ENCODE measurements around the gene EDA. TPM values are rescaled to one million over a fixed set of nuclear protein-coding genes. Genes with fewer than 3 reads are reported as not detected.
"Not testable (repeated sequence)": the region's sequence is repeated elsewhere in the genome, so short reads cannot be mapped to it uniquely, and the experiment has no call there.

Gene EDA
- total RNA-seq, 2 experiments from 2014 or later, result 0.71 to 0.97 TPM

DNA sequence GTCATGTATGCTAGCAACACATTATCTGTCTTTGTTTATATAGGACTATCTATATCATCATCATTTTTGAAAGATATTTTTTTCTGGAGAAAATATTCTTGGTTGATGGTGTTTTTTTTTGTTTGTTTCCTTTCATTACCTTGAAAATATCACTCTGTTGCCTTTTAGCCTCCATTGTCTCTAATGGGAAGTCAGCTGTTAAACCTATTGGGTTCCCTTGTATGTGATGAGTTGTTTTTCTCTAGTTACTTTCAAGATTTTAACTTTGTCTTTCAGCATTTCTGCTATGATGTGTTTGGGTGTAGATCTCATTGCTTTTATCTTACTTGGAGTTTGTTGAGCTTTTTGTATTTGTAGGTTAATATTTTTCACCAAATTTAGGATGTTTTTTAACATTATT is 124.4 kb downstream of the EDA start:
- ChIA-PET CTCF (no interaction called here), POLR2A (no interaction called here)

DNA sequence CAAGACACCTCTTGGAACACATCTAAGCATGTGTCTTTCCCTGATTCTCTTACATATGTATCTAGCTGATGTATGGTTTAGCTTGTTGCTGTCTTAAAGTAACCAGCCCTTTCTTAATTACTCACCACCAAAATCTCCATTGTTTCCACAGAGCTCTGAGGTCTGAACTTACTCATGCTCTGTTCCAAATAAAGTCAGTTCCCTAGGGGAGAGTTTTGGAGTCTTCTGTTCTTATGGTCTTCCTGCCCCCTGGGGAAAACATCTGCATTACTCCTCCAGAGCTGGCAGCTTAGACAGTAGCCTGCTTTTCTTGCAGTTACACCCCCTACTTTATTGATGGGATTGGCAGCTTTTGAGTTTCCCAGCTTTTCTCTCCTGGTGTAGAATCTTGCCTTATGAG is 125.8 kb downstream of the EDA start:
- ChIA-PET POLR2A (no interaction called here), CTCF (no interaction called here)

DNA sequence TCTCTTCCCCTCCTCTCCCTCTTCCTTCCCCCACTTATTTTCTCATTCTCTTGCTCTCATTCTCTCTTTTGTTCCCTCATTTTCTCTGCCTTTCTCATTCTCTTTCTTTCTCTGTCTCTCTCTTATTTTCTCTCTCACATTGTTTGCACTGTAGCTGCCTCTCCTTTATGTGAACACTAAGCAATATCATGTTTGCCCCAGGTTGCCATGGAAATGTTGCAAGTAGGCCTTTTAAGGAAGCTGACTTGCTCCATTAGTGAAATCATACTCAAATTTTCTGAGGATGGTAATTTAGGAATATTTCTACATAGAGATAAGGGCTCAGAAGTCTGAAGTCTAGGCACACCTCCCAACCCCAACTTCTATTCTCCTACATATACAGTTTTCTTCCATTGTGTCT is 130.1 kb downstream of the EDA start:
- ChIA-PET CTCF (no interaction called here), POLR2A (no interaction called here)

DNA sequence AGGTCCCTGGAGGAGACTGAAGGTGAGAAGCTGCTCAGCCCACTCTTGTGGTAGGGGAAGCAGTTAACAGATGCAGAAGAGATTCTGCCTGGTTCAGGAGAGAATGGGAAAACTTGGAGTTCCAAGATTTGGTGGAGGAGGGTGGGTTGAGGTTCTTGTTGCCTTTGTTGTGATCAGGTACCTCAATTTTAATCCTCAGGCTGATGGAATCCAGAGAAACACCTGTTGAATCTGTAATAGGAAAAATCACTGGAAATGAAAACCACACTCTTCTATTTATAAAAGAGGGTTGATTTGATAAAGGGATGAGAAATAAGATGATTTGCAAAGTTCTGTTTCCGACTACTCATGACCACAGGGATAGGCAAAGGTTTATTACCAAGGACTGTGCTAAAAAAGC is 132.1 kb downstream of the EDA start:
- CTCF ChIA-PET, result no interaction called here

DNA sequence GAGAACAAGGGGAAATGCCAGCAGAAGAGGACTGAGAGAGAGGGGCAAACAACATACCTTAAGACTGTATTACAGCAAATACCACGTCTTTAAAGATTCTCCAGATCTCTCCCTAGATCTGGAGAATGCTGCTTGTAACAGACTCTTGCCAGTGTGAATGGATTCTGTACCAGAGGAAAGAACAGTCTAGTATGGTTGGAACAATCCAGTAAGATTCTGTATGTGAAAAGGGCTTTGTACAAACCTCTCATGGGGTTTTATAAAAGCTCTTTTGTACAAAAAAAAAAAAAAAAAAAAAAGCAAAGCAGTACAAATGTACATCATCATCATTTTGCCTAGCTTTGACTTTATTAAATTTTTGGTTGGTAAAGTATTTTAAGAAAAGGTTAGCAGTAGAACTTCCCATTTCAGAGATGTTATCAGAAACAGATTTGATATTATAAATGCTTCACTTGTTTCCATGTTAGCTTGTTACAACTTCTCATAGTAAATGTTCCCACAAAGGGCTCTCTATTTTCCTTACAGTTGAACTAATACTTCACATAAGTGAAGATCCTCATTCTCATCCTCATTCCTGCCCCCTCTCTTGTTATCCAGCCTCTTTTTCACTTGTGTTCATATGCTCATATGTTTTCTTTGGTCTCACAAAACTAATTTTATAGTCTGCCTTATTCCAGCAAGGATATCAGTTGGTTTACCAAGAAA is 144.2 kb downstream of the EDA start:
- CTCF ChIA-PET, result no interaction called here
- POLR2A ChIA-PET, result no interaction called here

More for the DNA sequence above, 132.1 kb downstream of the EDA start:
- POLR2A ChIA-PET, result no interaction called here

DNA sequence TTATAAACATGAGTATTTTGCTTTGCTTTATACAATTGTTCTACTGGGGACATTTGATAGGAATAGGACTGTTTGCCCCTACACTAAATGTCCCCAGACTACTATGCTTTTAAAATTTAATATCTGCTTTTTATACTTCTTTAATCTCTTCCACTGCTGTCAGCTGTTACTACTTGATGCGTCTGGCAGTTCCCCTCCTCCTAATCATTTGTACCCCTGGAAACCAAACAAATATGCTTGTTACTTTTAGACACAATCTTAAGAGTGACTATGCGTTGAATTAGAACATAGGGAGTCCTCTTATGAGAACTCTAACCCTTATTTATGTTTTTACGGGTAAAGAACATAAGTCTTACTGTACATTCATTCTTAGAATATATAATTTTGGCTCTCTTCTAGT is 145.7 kb downstream of the EDA start:
- ChIA-PET CTCF (no interaction called here), POLR2A (no interaction called here)

DNA sequence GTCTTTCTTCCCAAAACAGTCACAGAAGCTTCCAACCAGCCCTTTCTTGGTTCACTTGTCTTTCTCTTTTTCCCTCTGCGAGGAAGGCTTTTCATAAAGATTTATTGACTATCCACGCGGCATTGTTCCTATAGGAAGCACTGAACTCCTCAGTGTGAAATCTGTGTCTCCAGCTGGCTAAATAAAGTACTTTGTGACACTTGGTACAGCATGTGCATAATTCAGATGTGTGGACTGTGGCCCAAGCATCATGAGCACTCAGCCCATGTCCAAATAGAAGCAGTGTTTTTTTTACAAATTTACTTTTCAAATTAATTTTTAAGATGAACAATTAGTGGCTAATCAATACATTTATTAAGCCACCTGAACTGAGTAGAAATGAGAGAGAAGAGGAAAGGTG is 146.4 kb downstream of the EDA start:
- ChIA-PET POLR2A (no interaction called here), CTCF (no interaction called here)

DNA sequence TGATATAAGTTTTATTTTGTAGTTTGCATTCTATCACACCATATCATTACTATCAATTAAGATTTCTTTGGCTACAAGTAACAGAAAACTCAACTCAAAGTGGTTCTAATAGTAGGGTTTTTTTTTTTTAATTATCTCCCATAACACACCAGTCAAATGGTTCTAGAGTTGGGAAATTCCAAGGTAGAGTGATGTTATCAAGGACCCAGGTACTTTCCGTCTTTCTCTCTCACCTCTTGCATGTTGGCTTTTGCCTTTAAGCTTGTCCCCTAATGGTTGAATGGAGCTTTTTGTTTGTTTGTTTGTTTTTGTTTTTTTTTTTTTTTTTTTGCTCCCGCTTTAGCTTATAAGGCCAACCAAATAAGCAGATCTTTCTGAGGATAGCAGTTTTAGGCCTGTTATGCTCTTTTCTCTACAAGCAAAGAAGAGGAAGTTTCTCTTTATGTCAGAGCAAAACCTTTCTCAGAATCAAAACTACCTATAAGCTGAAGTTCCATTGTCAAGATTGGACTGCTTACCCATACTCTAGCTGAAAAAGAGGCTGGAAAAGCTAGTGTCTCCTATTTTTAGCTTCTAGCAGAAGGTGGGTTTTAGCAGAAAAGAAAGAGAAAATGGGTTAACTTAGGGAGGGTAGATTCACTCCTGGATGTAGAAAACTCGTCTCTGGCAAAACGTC is 177.5 kb downstream of the EDA start:
- CTCF ChIA-PET, result no interaction called here

DNA sequence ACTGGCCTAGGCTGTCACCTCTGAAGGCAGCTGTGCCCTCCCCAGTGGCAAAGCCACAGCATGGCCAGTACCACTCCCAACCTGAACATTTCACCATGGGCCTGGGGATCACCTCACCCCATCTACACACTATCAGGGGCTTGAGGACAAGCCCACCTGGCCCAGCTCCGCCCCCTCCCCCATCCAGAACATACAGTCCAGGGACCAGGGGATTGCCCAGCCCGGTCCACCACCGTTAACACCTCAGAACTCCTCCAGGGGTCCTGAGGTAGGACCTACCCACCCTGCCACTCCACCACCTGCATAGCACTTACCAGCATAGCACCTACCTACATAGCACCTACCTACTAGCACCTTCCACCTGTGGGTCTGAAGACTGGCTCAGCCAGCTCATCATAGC is 179.8 kb downstream of the EDA start:
- CTCF ChIA-PET, result no interaction called here
- POLR2A ChIA-PET, result no interaction called here

More for the DNA sequence above, 177.5 kb downstream of the EDA start:
- POLR2A ChIA-PET, result no interaction called here

DNA sequence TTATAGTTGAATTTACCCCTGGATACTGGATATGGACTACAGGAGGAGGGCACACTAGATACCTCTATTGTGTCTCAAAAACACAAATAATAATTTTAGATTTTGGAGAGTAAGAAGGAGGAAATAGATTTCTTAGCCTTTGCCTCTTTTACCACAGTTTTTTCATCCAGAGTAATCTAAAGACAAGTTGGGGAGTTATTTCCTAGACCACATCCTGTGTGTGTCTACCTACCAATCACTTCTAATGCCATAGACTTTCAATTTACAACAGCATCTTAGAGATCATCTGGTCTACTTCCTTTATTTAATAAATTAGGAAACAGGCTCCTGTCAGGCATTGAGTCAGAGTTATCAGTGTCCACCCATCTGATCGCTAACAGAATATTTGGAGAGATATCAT is 191.5 kb downstream of the EDA start:
- ChIA-PET CTCF (no interaction called here), POLR2A (no interaction called here)

DNA sequence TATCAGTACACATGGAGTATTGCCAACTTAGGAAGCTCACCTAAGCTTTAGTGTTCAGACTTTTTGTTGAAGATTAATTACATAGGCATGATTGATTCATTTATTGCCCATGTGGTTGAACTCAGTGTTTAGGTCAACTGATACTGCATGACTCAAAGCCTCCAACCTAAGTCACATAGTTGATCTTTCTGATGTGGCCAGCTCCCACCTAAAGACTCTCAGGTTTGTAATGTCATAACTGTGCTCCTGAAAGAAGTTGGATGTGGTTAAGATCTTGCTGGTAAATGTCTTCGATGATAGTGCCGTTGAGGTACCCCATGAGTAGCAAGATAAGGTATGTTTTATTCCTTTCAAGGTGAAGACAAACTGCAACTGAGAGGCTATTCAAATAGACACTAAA is 192.5 kb downstream of the EDA start:
- POLR2A ChIA-PET, result no interaction called here

DNA sequence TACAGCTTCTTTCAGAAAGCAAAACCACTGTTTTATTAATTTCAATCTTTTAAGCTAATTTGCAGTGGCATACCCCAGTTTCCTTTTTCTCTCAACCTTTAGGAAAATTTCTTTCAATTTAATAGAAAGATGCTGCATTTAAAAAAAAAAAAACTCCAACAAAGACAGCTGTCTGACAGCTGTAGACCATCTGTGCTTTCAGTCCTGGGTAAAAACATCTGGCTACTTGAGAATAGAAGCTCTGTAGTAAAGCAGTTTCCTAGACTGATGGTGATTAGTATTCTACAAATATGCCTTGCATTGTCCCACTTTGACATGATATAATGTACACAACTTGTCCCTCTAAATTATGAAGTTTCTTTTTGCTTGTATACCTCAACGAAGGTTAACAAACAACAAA is 197.8 kb downstream of the EDA start:
- ChIA-PET CTCF (no interaction called here), POLR2A (no interaction called here)

More for the DNA sequence above, 192.5 kb downstream of the EDA start:
- CTCF ChIA-PET, result no interaction called here

DNA sequence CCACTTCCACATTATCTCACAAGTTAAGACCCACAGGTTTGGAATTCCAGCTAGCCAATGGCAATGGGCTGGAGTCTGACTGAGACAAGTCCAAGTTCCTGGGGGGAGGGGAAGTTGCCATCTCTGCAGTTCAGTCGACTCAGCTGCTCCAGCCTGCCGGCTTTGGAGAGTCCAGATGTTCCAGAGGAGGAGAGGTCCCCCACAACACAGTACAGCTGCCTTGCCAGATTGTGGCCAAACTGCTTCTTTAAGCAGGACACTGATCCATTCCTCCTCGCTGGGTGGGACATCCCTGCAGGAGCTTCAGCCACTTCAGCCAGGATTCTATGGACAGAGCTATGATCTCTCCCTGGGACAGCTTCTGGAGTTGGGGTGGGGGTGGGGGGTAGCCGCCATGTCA is 199.2 kb downstream of the EDA start:
- POLR2A ChIA-PET, result no interaction called here
- CTCF ChIA-PET, result no interaction called here

DNA sequence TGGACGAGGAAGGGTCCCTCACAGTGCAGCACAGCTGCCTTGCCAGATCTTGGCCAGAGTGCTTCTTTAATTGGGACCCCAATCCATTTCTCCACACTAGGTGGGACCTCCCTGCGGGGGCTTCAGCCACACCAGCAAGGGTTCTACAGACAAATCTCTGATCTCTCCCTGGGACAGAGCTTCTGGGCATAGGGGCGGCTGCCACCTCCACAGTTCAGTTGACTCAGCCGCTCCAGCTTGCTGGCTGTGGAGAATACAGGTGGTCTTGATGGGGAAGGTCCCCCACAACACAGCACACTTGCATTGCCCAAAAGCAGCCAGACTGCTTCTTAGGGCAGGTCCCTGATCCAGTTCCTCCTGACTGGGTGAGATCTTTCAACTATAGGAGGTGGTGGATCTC is 199.6 kb downstream of the EDA start:
- ChIA-PET POLR2A (no interaction called here), CTCF (no interaction called here)

DNA sequence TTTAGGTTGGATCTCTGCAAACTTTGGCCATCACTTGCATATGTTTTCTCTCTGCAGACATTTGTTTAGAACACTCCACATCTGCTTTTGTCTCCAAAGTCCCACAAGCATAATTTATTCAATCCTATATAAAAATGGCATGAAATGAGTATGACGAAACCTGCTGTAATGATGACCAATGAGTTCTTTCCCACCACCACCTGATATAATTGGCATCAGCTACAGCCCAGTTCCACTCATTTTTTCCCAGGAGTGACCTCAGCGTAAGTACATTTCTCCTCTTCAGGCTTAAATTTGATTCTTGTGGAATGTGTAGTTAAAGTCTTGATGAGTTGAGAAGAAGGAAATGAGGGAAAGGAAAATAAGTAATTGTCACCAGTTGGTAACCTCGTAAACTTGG is 228.7 kb downstream of the EDA start:
- ChIA-PET CTCF (no interaction called here), POLR2A (no interaction called here)

DNA sequence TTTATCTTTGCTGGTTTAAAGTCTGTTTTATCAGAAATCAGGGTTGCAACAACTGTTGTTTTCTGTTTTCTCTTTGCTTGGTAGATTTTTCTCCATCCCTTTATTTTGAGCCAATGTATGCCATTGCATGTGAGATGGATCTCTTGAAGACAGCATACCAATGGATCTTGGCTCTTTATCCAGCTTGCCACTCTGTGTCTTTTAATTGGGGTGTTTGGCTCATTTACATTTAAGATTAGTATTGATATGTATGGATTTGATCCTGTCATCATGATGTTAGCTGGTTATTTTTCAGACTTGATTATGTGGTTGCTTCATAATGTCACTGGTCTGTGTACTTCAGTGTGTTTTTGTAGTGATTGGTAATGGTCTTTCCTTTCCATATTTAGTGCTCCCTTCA is 244.1 kb downstream of the EDA start:
- POLR2A ChIA-PET, CTCF ChIA-PET: not testable (repeated sequence)

DNA sequence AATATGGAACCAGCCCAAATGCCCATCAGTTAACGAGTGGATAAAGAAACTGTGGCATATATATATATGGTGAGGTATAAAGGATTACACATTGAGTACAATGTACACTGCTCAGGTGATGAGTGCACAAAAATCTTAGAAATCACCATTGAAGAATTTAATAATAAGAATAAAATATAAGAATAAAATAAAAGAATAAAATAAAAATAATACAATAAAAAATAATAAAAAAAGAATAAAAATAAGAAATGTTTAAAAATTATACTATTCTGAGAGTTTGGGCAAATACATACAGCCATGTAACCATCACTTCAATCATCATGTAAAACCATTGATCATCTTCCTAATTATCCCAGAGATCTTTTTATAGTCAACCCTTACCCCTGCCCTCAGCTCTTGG is 260.3 kb downstream of the EDA start:
- ChIA-PET POLR2A (no interaction called here), CTCF (no interaction called here)

DNA sequence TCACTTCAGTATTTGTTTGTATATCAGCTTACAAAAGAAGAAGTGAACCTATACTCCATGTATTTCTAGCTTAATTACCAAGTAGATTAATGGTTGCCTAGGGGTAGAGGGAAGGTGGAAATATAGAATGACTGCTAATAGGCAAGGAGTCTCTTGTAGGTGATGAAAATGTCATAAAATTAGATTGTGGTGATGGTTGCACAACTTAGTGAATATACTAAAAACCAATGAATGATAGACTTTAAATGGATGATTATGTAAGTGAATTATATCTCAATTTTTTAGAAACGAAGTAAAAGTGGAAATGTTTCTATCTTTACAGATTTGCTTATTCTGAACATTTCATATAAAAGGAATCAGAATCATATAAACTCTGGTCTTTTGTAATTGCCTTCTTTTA is 268.3 kb downstream of the EDA start:
- POLR2A ChIA-PET, result no interaction called here
- CTCF ChIA-PET, result no interaction called here

DNA sequence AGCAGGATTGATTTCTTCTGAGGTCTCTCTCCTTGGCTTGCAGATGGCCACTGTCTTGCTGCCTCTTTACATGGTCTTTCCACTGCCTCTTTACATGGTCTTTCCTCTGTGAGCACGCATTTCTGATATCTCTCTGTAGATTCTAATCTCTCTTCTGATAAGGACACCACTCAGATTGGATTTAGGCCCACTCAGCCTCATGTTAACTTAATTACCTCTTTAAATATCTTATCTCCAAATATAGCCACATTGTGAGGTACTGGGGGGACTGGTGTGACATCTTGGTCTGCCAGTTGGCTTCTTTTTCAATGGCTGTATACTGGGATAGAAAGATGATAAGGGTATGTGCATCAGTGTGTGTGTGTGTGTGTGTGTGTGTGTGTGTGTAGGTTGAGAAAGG is 280.1 kb downstream of the EDA start:
- ChIA-PET POLR2A (no interaction called here), CTCF (no interaction called here)

DNA sequence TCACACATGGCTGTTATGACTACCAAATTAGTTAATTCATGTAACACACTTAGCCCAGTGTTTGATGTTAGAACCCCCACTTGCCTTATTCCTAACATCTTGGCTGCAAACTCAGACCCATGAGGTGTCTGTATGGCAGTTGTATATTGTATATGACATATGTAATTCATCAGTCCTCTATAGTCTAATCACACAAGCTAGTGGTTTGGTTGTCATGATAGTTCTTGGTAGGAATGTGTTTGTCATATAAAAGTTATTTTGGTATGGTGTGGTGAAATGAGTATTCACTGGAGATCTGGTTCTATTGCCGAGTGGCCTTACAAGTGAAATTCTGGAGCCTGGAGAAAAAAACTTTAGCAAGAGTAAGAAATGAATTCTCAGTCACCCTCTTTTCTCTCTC is 284.6 kb downstream of the EDA start:
- ChIA-PET CTCF (no interaction called here), POLR2A (no interaction called here)

DNA sequence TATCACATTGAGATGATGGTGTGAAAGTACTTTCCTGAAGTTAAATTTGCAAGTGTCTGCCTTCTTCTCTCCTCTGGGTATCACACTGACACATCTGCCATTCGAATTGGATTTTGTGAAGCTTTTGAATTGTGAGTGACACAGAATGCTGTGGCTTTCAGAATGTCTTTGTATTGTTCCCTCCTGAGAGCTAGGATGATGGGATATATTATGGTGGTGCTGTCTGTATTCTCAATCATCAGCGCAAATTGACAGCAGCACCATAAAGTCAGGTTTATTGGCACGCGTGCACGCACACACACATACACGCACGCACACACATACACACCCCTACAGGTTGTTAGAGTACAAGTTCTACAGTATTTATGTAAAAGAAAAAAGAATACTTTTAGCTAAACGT is 290.5 kb downstream of the EDA start:
- ChIA-PET CTCF (no interaction called here), POLR2A (interaction anchor here (0.6 kb wide), 1 partner anchor 190 kb away, joined by 3 read pairs; no protein-coding TSS in a partner anchor)

DNA sequence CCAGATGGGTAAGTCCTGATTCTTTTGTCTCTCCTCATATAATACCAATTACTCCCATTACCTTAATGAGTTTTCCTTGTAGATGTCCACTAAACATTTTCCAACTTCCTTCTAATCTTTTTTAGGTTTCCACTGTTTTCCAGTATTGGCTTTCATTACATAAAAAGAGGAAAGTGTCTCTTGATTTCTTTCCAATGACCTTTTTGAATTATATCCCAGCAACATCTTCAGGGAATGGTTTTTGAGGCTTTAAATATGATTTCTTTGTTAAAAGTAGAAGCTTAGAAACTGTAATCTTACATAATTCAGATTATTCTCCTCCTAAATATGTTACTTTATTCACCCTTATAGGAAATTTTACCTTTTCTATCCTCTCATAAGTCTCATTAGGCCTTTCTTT is 298.9 kb downstream of the EDA start:
- CTCF ChIA-PET, result no interaction called here
- POLR2A ChIA-PET, result no interaction called here

Measured in activated CD8-positive, alpha-beta memory T cell treated with anti-CD3 and anti-CD28 coated beads for 36 hours (primary cell).